ENCODE measurements around the gene AP5M1. TPM values are rescaled to one million over a fixed set of nuclear protein-coding genes. Genes with fewer than 3 reads are reported as not detected.

Gene AP5M1
- total and polyA plus RNA-seq, 2 of the 13 experiments (the other 11 are each of a cell fraction or from before 2014, with no cell fraction given), result 14.8 to 35.0 TPM

DNA sequence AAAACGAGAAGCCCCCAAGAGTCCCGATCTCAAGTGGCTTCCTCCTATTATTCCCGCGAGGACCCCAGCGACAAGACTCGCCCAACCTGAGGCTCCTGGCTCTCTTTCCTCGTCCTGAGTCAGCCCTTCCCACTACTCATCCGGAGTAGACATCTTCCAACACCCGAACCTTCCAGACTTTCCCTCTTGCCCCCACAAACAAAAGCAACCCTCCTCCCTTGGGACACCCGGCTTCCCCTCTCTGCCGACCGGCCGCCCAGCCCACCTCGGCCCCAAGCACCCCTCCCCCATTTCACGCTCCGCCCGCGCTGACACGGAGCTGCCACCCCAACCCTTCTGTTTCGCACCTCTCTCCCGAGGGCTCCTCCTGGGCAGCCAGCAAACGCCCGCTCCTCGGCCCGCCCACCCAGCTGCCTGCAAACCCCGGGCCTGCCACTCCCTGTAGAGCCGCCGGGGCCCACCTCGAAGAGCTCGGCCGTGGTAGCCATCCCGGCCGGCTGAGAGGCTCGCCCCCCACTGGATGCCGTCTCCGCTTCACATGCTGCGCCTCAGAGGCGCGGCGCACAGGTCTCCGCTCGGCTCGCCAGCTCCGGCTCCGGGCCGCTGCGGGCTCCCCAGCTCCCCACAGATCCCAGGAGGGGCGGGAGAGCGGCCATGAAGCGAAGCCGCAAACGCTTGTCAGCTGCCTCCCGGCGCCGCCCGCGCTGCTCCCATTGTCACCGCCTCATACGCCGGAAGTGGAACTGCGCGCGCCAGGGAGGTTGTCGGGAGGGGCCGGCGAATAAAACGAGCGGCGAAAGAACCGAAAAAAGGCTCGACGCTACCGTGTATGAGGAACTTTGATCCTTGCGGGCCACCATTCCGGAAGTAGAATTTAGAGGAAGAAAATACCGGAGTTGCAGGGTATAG is at the start of gene AP5M1, which contains the start of gene EXOC5 (continued):
- TF ChIP-seq, protein P1, sequence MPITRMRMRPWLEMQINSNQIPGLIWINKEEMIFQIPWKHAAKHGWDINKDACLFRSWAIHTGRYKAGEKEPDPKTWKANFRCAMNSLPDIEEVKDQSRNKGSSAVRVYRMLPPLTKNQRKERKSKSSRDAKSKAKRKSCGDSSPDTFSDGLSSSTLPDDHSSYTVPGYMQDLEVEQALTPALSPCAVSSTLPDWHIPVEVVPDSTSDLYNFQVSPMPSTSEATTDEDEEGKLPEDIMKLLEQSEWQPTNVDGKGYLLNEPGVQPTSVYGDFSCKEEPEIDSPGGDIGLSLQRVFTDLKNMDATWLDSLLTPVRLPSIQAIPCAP (CRISPR knock-in tag; IDR thresholded peaks at IDR 0.05; ENCODE audit: low read depth), result 0 out of 2 replicates have a peak, but pooled peaks have one; percentile 46
- TF ChIP-seq NFE2 (CRISPR knock-in tag; IDR thresholded peaks at IDR 0.05) (no peak), PAX8 (CRISPR knock-in tag; IDR thresholded peaks at IDR 0.05; ENCODE audit: borderline replicate concordance) (0 out of 2 replicates have a peak, but pooled peaks have one; percentile 57), JUND (CRISPR knock-in tag; IDR thresholded peaks at IDR 0.05) (no peak), BRD4 (CRISPR knock-in tag; IDR thresholded peaks at IDR 0.05) (no peak), NFIC (IDR thresholded peaks at IDR 0.05; ENCODE audit: low read length) (no peak), TEAD3 (CRISPR knock-in tag; optimal IDR thresholded peaks at IDR 0.05; ENCODE audit: borderline replicate concordance) (no peak), ZNF281 (CRISPR knock-in tag; IDR thresholded peaks at IDR 0.05; ENCODE audit: borderline replicate concordance) (peak; percentile 83), ZNF253 (CRISPR knock-in tag; IDR thresholded peaks at IDR 0.05; ENCODE audit: borderline replicate concordance) (no peak), FOXJ3 (CRISPR knock-in tag; IDR thresholded peaks at IDR 0.05; ENCODE audit: borderline replicate concordance) (no peak), ARNTL (CRISPR knock-in tag; IDR thresholded peaks at IDR 0.05) (peak; percentile 86), ZNF644 (CRISPR knock-in tag; IDR thresholded peaks at IDR 0.05; ENCODE audit: low read depth) (0 out of 2 replicates have a peak, but pooled peaks have one; percentile 6), GPBP1L1 (CRISPR knock-in tag; IDR thresholded peaks at IDR 0.05) (no peak), MXD4 (CRISPR knock-in tag; IDR thresholded peaks at IDR 0.05) (peak; percentile 73; the same call in 1 of the 2 replicates), ZSCAN20 (CRISPR knock-in tag; IDR thresholded peaks at IDR 0.05; ENCODE audit: borderline replicate concordance) (no peak), ZNF263 (CRISPR knock-in tag; IDR thresholded peaks at IDR 0.05) (0 out of 2 replicates have a peak, but pooled peaks have one; percentile 9), ZNF382 (CRISPR knock-in tag; IDR thresholded peaks at IDR 0.05; ENCODE audit: borderline replicate concordance) (no peak), ZNF446 (CRISPR knock-in tag; IDR thresholded peaks at IDR 0.05) (0 out of 2 replicates have a peak, but pooled peaks have one; percentile 39), ZNF576 (CRISPR knock-in tag; IDR thresholded peaks at IDR 0.05) (no peak), ZNF569 (CRISPR knock-in tag; IDR thresholded peaks at IDR 0.05; ENCODE audit: borderline replicate concordance) (no peak), SAFB2 (CRISPR knock-in tag; IDR thresholded peaks at IDR 0.05; ENCODE audit: borderline replicate concordance, low read depth) (0 out of 2 replicates have a peak, but pooled peaks have one; percentile 6), RBFOX2 (IDR thresholded peaks at IDR 0.05; ENCODE audit: low read depth, low read length) (peak; percentile 91), ZNF383 (CRISPR knock-in tag; IDR thresholded peaks at IDR 0.05; ENCODE audit: borderline replicate concordance) (no peak), ZNF34 (CRISPR knock-in tag; IDR thresholded peaks at IDR 0.05; ENCODE audit: borderline replicate concordance) (no peak; the same call in 1 of the 2 replicates)
